Mucosa of rectum (tissue), 2 donors: Measurements from ENCODE around the gene CCDC74B.
"Not testable (repeated sequence)": the region's sequence is repeated elsewhere in the genome, so short reads cannot be mapped to it uniquely, and the experiment has no call there.

Experiments used
- H3K27ac ChIP-seq, 2 donors: one replicate each; pipeline ENCODE4 v1.7.0; 2013; ENCODE audit warnings: inconsistent platforms in 2 of 2, low read depth in 2 of 2, low read length in 2 of 2
- H3K27me3 ChIP-seq, 2 donors: one replicate each; pipeline ENCODE4 v1.7.0; 2013; ENCODE audit warnings: low read length in 2 of 2; ENCODE audit not compliant: control insufficient read depth in 2 of 2, insufficient read depth in 2 of 2
- H3K36me3 ChIP-seq, 2 donors: one replicate each; pipeline ENCODE4 v1.7.0; 2013; ENCODE audit warnings: low read length in 2 of 2; ENCODE audit not compliant: control insufficient read depth in 2 of 2, insufficient read depth in 2 of 2
- H3K4me1 ChIP-seq, 2 donors: one replicate each; pipeline ENCODE4 v1.7.0; 2013; ENCODE audit warnings: low read length in 2 of 2, mild to moderate bottlenecking in 1 of 2; ENCODE audit not compliant: control insufficient read depth in 2 of 2, insufficient read depth in 2 of 2
- H3K4me3 ChIP-seq, 2 donors: one replicate each; pipeline ENCODE4 v1.7.0; 2013; ENCODE audit warnings: low read length in 2 of 2
- H3K9ac ChIP-seq, 2 donors: one replicate each; pipeline ENCODE4 v1.7.0; 2013; ENCODE audit warnings: low read length in 2 of 2, low read depth in 1 of 2, mild to moderate bottlenecking in 1 of 2
- H3K9me3 ChIP-seq, 2 donors: one replicate each; pipeline ENCODE4 v1.7.0; 2013; ENCODE audit warnings: low read length in 2 of 2; ENCODE audit not compliant: control insufficient read depth in 2 of 2
- donor health status: healthy.
- donor health status: Normal muscosa, but diverticular disease.

Gene CCDC74B

GRCh38 chr2:130148515-130148914, 3.6 kb upstream of the CCDC74B start:
- H3K27ac ChIP-seq, H3K9me3 ChIP-seq, H3K27me3 ChIP-seq, H3K4me3 ChIP-seq, H3K36me3 ChIP-seq, H3K9ac ChIP-seq, H3K4me1 ChIP-seq: not testable (repeated sequence)

DNA sequence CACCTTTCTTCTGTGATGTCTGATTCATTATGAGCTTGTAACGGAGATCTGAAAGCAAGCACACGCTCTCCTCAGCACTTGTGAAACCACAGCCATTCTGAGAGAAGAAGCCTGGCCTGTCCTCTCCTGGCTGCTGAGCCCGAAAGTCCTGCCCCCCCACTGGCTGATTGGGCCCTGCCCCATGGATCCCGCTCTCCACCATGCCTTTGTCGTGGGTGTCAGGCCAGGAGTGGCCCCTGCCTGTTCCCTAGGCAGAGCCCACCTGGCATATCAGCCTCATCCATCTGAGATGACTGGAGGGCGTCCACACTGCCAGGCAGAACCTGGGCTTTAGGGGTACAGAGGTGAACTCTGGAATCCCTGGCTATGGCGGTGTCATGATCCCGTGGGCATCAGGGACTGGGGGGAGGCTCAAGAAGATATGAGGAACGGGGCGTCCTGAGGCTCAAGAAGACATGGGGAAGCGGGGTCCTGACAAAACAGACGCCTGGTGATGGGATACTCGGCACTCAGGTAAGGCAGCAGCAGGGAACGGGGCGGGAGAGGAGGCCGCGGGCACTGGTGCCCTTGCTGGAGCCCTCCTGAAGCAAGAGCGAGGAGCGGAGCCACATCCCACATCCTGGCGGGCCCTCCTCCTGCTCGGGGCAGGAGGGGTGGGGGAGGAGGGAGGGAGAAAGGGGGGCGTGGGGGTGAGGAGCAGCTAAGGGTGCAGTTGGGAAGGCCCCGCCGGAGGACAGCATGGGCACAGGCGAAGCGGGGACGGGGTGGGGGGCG, 1.5 kb downstream of the CCDC74B start:
- H3K36me3 ChIP-seq, H3K4me3 ChIP-seq, H3K9me3 ChIP-seq, H3K27ac ChIP-seq, H3K4me1 ChIP-seq, H3K27me3 ChIP-seq, H3K9ac ChIP-seq: not testable (repeated sequence)

DNA sequence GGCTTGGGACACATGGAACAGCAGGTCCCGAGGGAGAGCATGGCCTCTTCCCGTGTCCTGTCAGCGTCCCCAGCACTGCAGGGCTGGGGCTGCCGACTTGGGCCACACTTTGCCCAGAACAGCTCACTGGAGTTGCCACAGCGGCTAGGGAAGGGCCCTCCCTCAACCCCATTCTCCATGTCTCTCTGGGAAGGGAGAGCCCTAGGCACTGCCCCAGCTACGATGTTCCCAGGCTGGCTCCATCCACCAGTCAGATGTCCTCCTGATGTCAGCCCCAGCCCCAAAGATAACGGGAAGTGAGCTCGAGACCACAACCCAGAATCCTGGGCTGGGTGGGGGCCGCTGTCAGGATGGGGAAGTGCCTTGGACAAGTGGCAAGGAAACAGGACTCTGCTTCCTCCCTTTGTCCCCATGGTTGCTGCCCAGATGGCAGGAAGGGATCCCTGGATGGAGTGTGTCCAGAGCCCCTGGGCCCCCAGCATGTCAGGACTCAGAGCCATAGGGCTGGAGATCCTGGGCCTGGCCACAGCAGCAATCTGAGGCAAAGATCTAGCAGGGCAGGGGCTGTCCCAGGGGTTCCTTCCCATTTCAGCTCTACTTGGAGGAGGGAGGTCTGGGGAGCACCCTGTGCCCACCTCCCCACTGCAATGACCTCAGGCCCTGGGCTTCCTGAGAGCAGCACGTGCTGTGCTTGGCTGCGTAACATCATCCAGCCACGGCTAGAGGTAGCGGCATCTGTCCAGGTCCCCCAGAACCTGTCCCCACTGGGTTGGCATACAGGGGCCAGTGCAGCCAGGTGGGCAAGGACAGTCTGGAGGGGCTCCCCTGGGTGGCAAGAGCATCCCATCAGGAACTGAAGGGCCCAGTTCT, 2.3 kb downstream of the CCDC74B start:
- not testable (repeated sequence) for H3K27me3 ChIP-seq, H3K36me3 ChIP-seq, H3K4me1 ChIP-seq, H3K9me3 ChIP-seq, H3K27ac ChIP-seq, H3K9ac ChIP-seq, H3K4me3 ChIP-seq

GRCh38 chr2:130141645-130142370, 3.1 kb downstream of the CCDC74B start:
- not testable (repeated sequence) for H3K9me3 ChIP-seq, H3K36me3 ChIP-seq, H3K9ac ChIP-seq, H3K4me1 ChIP-seq, H3K27ac ChIP-seq, H3K27me3 ChIP-seq, H3K4me3 ChIP-seq

DNA sequence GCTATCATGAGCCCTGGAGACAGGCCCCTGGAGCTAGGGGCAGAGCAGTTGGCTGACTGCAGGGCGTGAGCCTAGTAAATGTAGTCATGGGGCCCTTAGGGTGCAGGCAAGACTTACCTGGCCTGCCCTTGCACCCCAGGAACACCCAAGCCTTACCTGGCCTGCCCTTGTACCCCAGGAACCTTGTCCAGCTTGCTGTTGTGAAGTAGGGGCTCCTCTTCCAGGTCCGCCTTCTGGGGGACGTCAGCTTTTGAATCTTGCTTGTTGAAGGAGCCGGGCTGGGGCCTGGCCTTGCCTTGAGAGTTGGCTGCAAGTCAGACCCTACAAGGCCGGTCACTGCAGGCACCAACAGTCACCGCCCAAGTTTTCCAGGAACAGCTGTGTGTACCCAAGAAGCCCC, 3.9 kb downstream of the CCDC74B start:
- H3K4me3 ChIP-seq, H3K27ac ChIP-seq, H3K9ac ChIP-seq, H3K4me1 ChIP-seq, H3K9me3 ChIP-seq, H3K36me3 ChIP-seq, H3K27me3 ChIP-seq: not testable (repeated sequence)

- not testable (repeated sequence) for H3K4me3 ChIP-seq, H3K9ac ChIP-seq, H3K36me3 ChIP-seq, H3K4me1 ChIP-seq, H3K27ac ChIP-seq, H3K9me3 ChIP-seq, H3K27me3 ChIP-seq
Measured at GRCh38 chr2:130140516-130140915, 4.4 kb downstream of the CCDC74B start.

DNA sequence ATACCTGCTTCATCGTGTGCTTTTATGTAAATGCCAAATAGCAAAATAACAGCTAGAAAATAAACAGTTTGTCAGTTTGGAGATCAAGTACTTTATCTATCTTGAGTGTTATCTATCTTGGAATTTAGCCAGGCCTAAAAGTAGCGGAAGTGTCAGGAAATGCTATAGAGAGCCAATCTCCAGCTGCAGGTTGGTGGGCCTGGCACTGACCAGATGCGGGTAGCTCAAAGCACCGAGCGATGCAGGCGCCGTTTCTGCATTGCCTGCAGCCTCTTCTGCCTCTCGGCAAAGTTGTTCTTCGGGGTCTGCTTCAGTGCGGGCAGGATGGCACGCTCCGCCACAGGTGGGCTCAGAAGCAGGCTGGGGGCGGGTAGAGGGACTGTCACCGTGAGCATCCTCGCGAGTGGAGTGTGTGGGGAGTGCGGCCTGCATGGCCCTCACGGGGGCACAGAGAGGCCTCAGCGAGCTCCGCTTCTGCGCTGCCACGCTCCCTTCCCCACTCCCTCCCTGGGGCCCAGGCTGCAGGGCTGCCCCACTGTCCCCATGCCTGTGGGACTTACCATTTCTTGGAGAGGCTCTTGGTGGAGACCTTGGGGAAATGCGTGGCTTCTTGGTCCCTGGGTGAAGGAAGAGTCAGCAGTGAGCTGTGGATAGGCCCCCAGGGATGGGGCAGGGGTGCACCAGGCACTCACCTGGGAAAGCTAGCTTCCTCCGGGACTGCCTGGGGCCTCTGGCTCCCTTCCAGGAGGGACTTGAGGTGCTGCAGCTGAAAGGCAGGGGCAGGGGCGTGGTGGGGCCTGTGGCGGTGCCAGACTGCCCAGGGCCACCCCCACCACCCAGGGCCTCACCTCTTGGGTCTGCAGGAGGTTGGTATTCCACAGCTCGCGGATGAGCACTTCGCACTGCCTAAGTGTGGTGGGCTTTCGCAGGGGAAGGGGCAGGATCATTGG, 5.3 kb downstream of the CCDC74B start:
- not testable (repeated sequence) for H3K27ac ChIP-seq, H3K9ac ChIP-seq, H3K27me3 ChIP-seq, H3K36me3 ChIP-seq, H3K4me1 ChIP-seq, H3K9me3 ChIP-seq, H3K4me3 ChIP-seq

DNA sequence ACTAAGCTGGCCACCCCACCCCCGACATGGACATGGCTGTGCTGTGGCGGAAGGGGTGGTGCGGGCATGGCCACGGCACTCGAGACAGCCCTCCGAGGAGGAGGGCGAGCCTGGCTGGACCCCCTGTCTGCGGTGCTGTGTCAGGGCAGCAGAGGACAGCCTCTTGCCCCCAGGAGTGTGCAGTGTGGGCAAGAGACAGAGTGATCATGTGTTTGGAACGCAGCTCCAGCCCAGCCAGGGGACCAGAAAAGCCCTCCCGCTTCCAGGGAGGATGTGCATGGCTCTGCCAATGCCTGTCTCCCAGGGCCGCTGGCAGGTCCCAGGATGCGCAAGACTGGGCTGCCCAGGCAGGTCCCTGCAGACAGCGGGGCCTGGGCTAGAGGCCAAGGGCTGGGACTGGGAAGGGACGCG, 6.1 kb downstream of the CCDC74B start:
- H3K4me1 ChIP-seq, H3K4me3 ChIP-seq, H3K9ac ChIP-seq, H3K27ac ChIP-seq, H3K9me3 ChIP-seq, H3K36me3 ChIP-seq, H3K27me3 ChIP-seq: not testable (repeated sequence)

GRCh38 chr2:130138326-130138725, 6.6 kb downstream of the CCDC74B start:
- H3K27ac ChIP-seq, H3K27me3 ChIP-seq, H3K4me3 ChIP-seq, H3K9me3 ChIP-seq, H3K9ac ChIP-seq, H3K36me3 ChIP-seq, H3K4me1 ChIP-seq: not testable (repeated sequence)
